K562 (cell line): ENCODE results near the gene COX7B. TPM values are rescaled to one million over a fixed set of nuclear protein-coding genes. Genes with fewer than 3 reads are reported as not detected.

Experiments used
- ATAC-seq: fragments of 200-7000 bp; cut with Tn5 transposase; 3 replicates; pipeline ENCODE4 v1.9.1; 2020; ENCODE audit warnings: moderate library complexity
- BruUV-seq: library from RNA; stranded (reverse); fragments of 400-500 nt; replicated peaks from 2 replicates; lab custom pipeline; 2021; lab: Mats Ljungman, UMichigan
- CTCF ChIA-PET: fragments of 300-600 bp; formaldehyde crosslinking; extraction: SDS; loops from one replicate; lab custom pipeline; 2021; ENCODE audit warnings: low intra/inter-chr PET ratio; lab: Yijun Ruan, JAX
- POLR2A ChIA-PET: fragments of 300-600, 350-650 bp; sonication (Branson Sonifier 250); formaldehyde crosslinking; extraction: SDS; loops from one replicate; lab custom pipeline; 2021; ENCODE audit warnings: antibody characterized with exemption, inconsistent platforms; lab: Yijun Ruan, JAX
- DNase-seq, 4 experiments: peaks; one replicate each; pipeline versions ENCODE4 v3.0.0 to v3.0.0-alpha.2; 2011 to 2018; ENCODE audit warnings: low spot score in 3 of 4, mixed read lengths in 3 of 4; ENCODE audit errors: extremely low read depth in 1 of 4
- FAIRE-seq: peaks from 2 replicates; lab custom pipeline; 2011; peaks lifted over from hg19 to GRCh38; lab: Jason Lieb, UNC
- H2AFZ ChIP-seq: 2 replicates; pipeline ENCODE4 v1.6.0; 2011; ENCODE audit warnings: low read depth, low read length, control low read depth, inconsistent platforms
- H3K27ac ChIP-seq: fragments of 200-600 bp; 3 replicates; pipeline ENCODE4 v1.8.0; 2011; ENCODE audit warnings: low read depth, mild to moderate bottlenecking, control low read depth, inconsistent platforms, low read length, moderate library complexity, mixed read lengths; ENCODE audit errors: extremely low read depth
- H3K27me3 ChIP-seq, 2 experiments: fragments of 300-600 bp in 1 of 2; 2 replicates in 1 of 2; 3 replicates in 1 of 2; pipeline versions ENCODE4 v1.6.0 to v1.8.0; 2011; ENCODE audit warnings: inconsistent platforms in 2 of 2, low read length in 2 of 2, mild to moderate bottlenecking in 1 of 2, mixed read lengths in 1 of 2, moderate library complexity in 1 of 2; ENCODE audit not compliant: control insufficient read depth in 2 of 2, insufficient read depth in 2 of 2
- H3K36me3 ChIP-seq: fragments of 300-600 bp; 3 replicates; pipeline ENCODE4 v1.8.0; 2011; ENCODE audit warnings: mild to moderate bottlenecking, low read length, inconsistent platforms; ENCODE audit not compliant: control insufficient read depth, insufficient read depth
- H3K4me1 ChIP-seq, 2 experiments: fragments of 200-600 bp in 1 of 2; replicated peaks in 1 of 2; 2 replicates in 1 of 2; 3 replicates in 1 of 2; pipeline versions ENCODE4 v1.5.1 to v1.8.0; 2011; ENCODE audit warnings: inconsistent platforms in 2 of 2, low read length in 2 of 2, mild to moderate bottlenecking in 1 of 2, mixed read lengths in 1 of 2, moderate library complexity in 1 of 2; ENCODE audit not compliant: control insufficient read depth in 2 of 2, insufficient read depth in 2 of 2
- H3K4me2 ChIP-seq: 2 replicates; pipeline ENCODE4 v1.6.1; 2011; ENCODE audit warnings: low read length, control low read depth, inconsistent platforms, mixed read lengths; ENCODE audit not compliant: insufficient read depth
- H3K4me3 ChIP-seq: fragments of 200-600 bp; sonication (generic), shearing (Covaris generic); 2 replicates; pipeline ENCODE4 v1.5.1; 2016; ENCODE audit warnings: control low read depth, inconsistent platforms
- H3K79me2 ChIP-seq: fragments of 200-600 bp; 3 replicates; pipeline ENCODE4 v1.8.0; 2011; ENCODE audit warnings: low read length, inconsistent platforms; ENCODE audit not compliant: control insufficient read depth, insufficient read depth
- H3K9ac ChIP-seq, 2 experiments: 2 replicates each; pipeline versions ENCODE4 v1.6.0 to v1.6.1; 2011; ENCODE audit warnings: low read depth in 2 of 2, low read length in 2 of 2, control low read depth in 1 of 2, inconsistent platforms in 1 of 2, mild to moderate bottlenecking in 1 of 2, mixed read lengths in 1 of 2; ENCODE audit not compliant: insufficient read depth in 1 of 2
- H3K9me1 ChIP-seq: one replicate; pipeline ENCODE4 v1.6.0; 2011; ENCODE audit warnings: inconsistent platforms, mild to moderate bottlenecking, low read length, moderate library complexity; ENCODE audit not compliant: control insufficient read depth, insufficient read depth
- H3K9me3 ChIP-seq: replicated peaks from 2 replicates; pipeline ENCODE4 v1.5.1; 2011; ENCODE audit warnings: low read depth, low read length, inconsistent platforms; ENCODE audit not compliant: control insufficient read depth, insufficient read depth
- H4K20me1 ChIP-seq: replicated peaks from 2 replicates; pipeline ENCODE4 v1.6.1; 2011; ENCODE audit warnings: low read length, inconsistent platforms, mixed read lengths; ENCODE audit not compliant: control insufficient read depth, insufficient read depth
- E2F6 ChIP-seq, 2 experiments: IDR thresholded peaks; 2 replicates each; pipeline ENCODE4 v1.6.1; 2011; ENCODE audit warnings: borderline replicate concordance in 1 of 2, control low read depth in 1 of 2, low read depth in 1 of 2, low read length in 1 of 2, mild to moderate bottlenecking in 1 of 2, mixed read lengths in 1 of 2, moderate library complexity in 1 of 2; ENCODE audit not compliant: insufficient read depth in 1 of 2, insufficient read length in 1 of 2, poor library complexity in 1 of 2, severe bottlenecking in 1 of 2; ENCODE audit errors: extremely low read depth in 1 of 2
- MAFF ChIP-seq: IDR thresholded peaks from 2 replicates; pipeline ENCODE4 v1.6.1; 2012; ENCODE audit warnings: low read length, improper control_type of control experiment
- ZNF121 ChIP-seq: sonication (generic); formaldehyde crosslinking; conservative IDR thresholded peaks from 2 replicates; pipeline ENCODE4 v1.8.0; 2022; ENCODE audit warnings: missing genetic modification reagents
- ZNF75A ChIP-seq: fragments of 450-650 bp; formaldehyde crosslinking; IDR thresholded peaks from 2 replicates; pipeline ENCODE4 v1.4.0; 2020; ENCODE audit warnings: mild to moderate bottlenecking
- ZSCAN32 ChIP-seq: fragments of 450-650 bp; formaldehyde crosslinking; IDR thresholded peaks from 2 replicates; pipeline ENCODE4 v1.4.0; 2020; ENCODE audit warnings: mild to moderate bottlenecking, moderate library complexity
- WGBS: fragments of 100-300 bp; shearing (Covaris generic); methylation state at CpG from one replicate; pipeline ENCODE4 v1.1.6; 2016; ENCODE audit warnings: low coverage, mixed read lengths; ENCODE audit not compliant: insufficient coverage; ENCODE audit errors: missing lambda C conversion rate; 5-methylcytosine and 5-hydroxymethylcytosine counted together
- in situ Hi-C: fragments of 300-500 bp; cut with MboI; formaldehyde crosslinking; loops from 4 replicates; pipeline ENCODE4 v1.15.0; 2018; ENCODE audit warnings: inconsistent platforms, mixed read lengths
- intact Hi-C: fragments of 100-400 bp; cut with micrococcal nuclease; formaldehyde crosslinking; loops from 2 replicates; pipeline ENCODE4 v1.14.2; 2022
- polyA plus RNA-seq, 8 experiments: library from polyadenylated mRNA; depleted of rRNA in 4 of 8; stranded (reverse) in 5 of 8; unstranded in 3 of 8; fragments of >200 nt; fragmentation: Nextera tagmentation in 2 of 8; fragmentation: Illumina TruSeq in 1 of 8; extraction: Ambion mirVana in 2 of 8; extraction: Trizol in 1 of 8; gene quantifications; 2 replicates each; pipeline versions ENCODE4 v1.2.1 to v1.2.3, GENCODE V29; 2011 to 2014; ENCODE audit warnings: inconsistent platforms in 1 of 8, missing spikeins in 1 of 8
- total RNA-seq, 7 experiments: library from RNA; depleted of rRNA in 6 of 7; stranded (reverse); fragments of >200 nt in 6 of 7; fragmentation: Illumina TruSeq in 2 of 7; extraction: Trizol in 2 of 7; gene quantifications; 2 replicates each; pipeline versions ENCODE4 v1.2.1 to v1.2.3, GENCODE V29; 2011 to 2021; ENCODE audit warnings: low replicate concordance in 1 of 7

The COX7B gene
- total and polyA plus RNA-seq, 9 of the 15 experiments (the other 6 are each of a cell fraction or from before 2014, with no cell fraction given): 549 to 2,891 (median 1,307) TPM

GRCh38 chrX:77945910-77946545, 46.8 kb downstream of the COX7B start:
- H3K27me3 ChIP-seq: no peaks in the 10 kb centered on the region
- ChIA-PET POLR2A (no interaction called here), CTCF (no interaction called here)
- H3K9me1 ChIP-seq: no peaks in the 10 kb centered on the region
- H3K79me2 ChIP-seq: peaks cover 76% of the 10 kb centered on the region
- no peak for ATAC-seq
- no peaks in the 10 kb centered on the region; a peak in 1 of 5 replicates for H3K4me1 ChIP-seq
- DNase-seq: no peak
- TF ChIP-seq ZNF75A (CRISPR knock-in tag): no peak
- TF ChIP-seq ZNF121: peak; percentile 61
- H3K9ac ChIP-seq: no peak overlapping the region
- in situ Hi-C loops (no loop called here), intact Hi-C loops (no loop called here)
- H3K4me3 ChIP-seq: no peak overlapping the region
- H4K20me1 ChIP-seq: no peaks in the 10 kb centered on the region
- H3K9me3 ChIP-seq: no peaks in the 10 kb centered on the region
- 64% methylated on average over 3 of the region's 7 CpGs for WGBS
- H3K27ac ChIP-seq: no peak overlapping the region
- no peak overlapping the region for H2AFZ ChIP-seq
- FAIRE-seq: no peak
- peaks cover 3% of the 10 kb centered on the region; the same call in 1 of the 3 replicates for H3K36me3 ChIP-seq
- BruUV-seq: no TSS peak
- no peak overlapping the region for H3K4me2 ChIP-seq

GRCh38 chrX:77946571-77946970, 47.3 kb downstream of the COX7B start:
- no peak overlapping the region for H3K4me2 ChIP-seq
- H3K9me3 ChIP-seq: no peaks in the 10 kb centered on the region
- no peaks in the 10 kb centered on the region for H4K20me1 ChIP-seq
- peaks cover 77% of the 10 kb centered on the region for H3K79me2 ChIP-seq
- no peak overlapping the region for H3K4me3 ChIP-seq
- in situ Hi-C loops (no loop called here), intact Hi-C loops (no loop called here)
- FAIRE-seq (no peak), DNase-seq (no peak), ATAC-seq (no peak)
- peaks cover 3% of the 10 kb centered on the region; the same call in 1 of the 3 replicates for H3K36me3 ChIP-seq
- no peak overlapping the region for H3K9ac ChIP-seq
- ChIA-PET POLR2A (no interaction called here), CTCF (no interaction called here)
- 36% methylated on average over 2 of the region's 2 CpGs for WGBS
- H2AFZ ChIP-seq: no peak overlapping the region
- H3K9me1 ChIP-seq: no peaks in the 10 kb centered on the region
- no peaks in the 10 kb centered on the region; a peak in 1 of 5 replicates for H3K4me1 ChIP-seq
- H3K27ac ChIP-seq: no peak overlapping the region
- H3K27me3 ChIP-seq: no peaks in the 10 kb centered on the region
- no TSS peak for BruUV-seq
- TF ChIP-seq MAFF (no peak), ZSCAN32 (CRISPR knock-in tag) (no peak), E2F6 (IDR thresholded peaks at IDR 0.05; ENCODE audit: borderline replicate concordance in 1 of 2, extremely low read depth in 1 of 2, insufficient read depth in 1 of 2, insufficient read length in 1 of 2, low read depth in 1 of 2, low read length in 1 of 2, poor library complexity in 1 of 2, severe bottlenecking in 1 of 2) (no peak)
